IPS DF 6.9 (cell line): Measurements from ENCODE around the gene TSPAN9.

Source experiments
- DNase-seq: peaks from one replicate; pipeline ENCODE4 v3.0.0-alpha.2; 2013; ENCODE audit warnings: low read depth, low spot score
- H3K27ac ChIP-seq: one replicate; pipeline ENCODE4 v1.5.1; 2013; ENCODE audit warnings: low read length, control low read depth
- H3K27me3 ChIP-seq: 2 replicates; pipeline ENCODE4 v1.6.1; 2013; ENCODE audit warnings: mild to moderate bottlenecking, low read length; ENCODE audit not compliant: control insufficient read depth, insufficient read depth
- H3K36me3 ChIP-seq: 2 replicates; pipeline ENCODE4 v1.6.1; 2013; ENCODE audit warnings: low read length; ENCODE audit not compliant: control insufficient read depth, insufficient read depth
- H3K4me1 ChIP-seq: 2 replicates; pipeline ENCODE4 v1.6.1; 2013; ENCODE audit warnings: low read length; ENCODE audit not compliant: control insufficient read depth, insufficient read depth
- H3K4me3 ChIP-seq: 2 replicates; pipeline ENCODE4 v1.5.1; 2013; ENCODE audit warnings: mild to moderate bottlenecking, low read length
- H3K9me3 ChIP-seq: 2 replicates; pipeline ENCODE4 v1.6.1; 2013; ENCODE audit warnings: low read length, inconsistent platforms; ENCODE audit not compliant: control insufficient read depth, insufficient read depth
- WGBS: extraction: QIAGEN DNeasy Blood & Tissue Kit; methylation state at CpG from one replicate; pipeline ENCODE4 v1.1.7; 2013; ENCODE audit warnings: mixed read lengths, missing lambda C conversion rate; ENCODE audit not compliant: insufficient read length, insufficient coverage; 5-methylcytosine and 5-hydroxymethylcytosine counted together

The TSPAN9 gene

DNA sequence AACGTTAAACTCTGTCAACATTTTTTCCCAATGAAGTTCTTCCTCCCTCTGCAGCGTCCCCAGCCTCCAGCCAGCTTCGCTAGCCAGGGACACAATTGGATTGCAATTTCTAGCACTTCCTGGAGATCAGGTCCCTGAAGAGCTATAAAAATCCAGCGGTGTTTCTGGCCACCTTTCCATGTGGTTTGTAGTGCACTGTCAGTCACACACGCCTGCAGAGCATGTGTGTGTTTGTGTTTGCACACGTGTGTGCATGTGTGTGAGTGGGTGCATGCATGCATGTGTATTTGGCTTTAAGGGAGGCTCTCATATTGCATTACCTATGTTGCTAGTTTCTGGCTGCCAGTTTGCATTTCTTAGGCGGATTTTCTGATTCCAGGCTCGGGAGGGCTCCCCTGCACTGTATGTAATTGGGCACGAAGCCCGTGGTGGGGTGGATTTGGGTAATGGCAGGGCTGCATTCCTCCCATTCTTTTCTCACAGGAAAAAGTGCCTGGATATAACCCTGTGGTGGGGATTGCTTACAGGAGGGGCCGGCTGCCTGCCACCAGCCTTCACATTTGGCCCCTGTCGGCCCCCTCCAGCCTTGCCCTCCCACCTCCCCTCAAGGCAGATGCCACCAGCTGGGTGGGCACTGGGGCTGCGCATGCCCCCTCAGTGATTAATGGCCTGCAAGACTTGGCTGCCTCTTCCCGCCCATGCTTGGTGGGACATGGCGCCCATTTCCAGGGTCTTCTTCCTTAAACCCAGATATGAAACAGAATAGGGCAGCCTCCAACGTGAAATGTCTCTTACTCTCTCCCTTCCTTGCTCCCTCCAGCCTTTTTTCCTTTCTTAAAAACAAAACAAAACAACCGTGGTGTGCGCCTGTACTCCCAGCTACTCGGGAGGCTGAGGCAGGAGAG, 74.0 kb downstream of the TSPAN9 start:
- Histone ChIP-seq H3K36me3 (no peaks in the 10 kb centered on the region), H3K27ac (no peak overlapping the region), H3K4me1 (peaks cover 15% of the 10 kb centered on the region), H3K27me3 (no peaks in the 10 kb centered on the region), H3K9me3 (no peaks in the 10 kb centered on the region), H3K4me3 (no peak overlapping the region)
- WGBS, result no CpG with 5 or more reads among the region's 19 CpGs
- no peak for DNase-seq

DNA sequence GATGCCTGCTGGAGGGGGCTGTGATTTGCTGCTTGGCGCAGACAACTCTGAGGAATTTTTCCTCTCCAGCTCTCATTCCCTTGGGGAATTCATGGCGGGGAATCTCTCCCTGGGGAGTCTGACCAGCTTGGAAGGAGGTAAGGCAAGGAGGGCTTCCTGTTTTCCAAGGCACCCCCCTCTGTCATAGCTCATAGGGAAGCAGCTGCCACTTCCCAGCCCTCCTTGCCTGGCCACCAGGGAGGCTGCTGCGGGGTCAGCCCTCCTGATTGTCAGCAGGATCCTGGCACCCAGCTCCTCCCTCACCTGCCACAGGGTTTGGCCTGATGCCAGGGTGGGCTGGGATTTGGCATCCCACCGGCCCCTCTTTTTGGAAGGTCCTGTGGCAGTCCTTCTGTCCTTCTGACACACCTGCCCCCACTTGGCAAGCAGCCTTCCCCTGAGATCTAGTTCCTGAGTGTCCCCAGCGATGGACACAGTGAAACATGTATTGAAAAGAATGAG, 74.9 kb downstream of the TSPAN9 start:
- no CpG with 5 or more reads among the region's 5 CpGs for WGBS
- peaks cover 17% of the 10 kb centered on the region for H3K4me1 ChIP-seq
- no peaks in the 10 kb centered on the region for H3K9me3 ChIP-seq
- H3K4me3 ChIP-seq, result no peak overlapping the region
- H3K27ac ChIP-seq, result no peak overlapping the region
- no peak for DNase-seq
- no peaks in the 10 kb centered on the region for H3K27me3 ChIP-seq
- no peaks in the 10 kb centered on the region for H3K36me3 ChIP-seq

DNA sequence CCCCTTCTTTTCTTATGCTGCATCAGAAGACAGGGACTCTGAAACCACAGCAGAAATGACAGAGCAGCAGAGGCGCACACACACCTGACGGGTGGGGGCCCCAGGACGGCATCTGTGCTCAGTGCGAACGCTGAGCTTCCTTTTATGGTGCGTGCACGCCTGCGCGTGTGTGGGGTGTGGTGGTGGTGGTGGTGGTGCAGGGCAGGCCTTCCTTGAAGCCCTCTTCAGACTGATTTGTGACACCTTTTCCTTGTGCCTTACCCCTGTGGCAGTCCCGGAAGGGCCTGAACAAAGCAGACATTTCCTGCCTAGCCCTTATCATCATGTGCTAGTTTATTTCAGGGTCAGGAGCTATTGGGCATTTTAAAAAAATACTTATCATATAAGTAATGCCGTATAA, 75.7 kb downstream of the TSPAN9 start:
- WGBS, result no CpG with 5 or more reads among the region's 11 CpGs
- no peaks in the 10 kb centered on the region for H3K36me3 ChIP-seq
- DNase-seq, result no peak
- H3K4me1 ChIP-seq, result peaks cover 17% of the 10 kb centered on the region
- H3K4me3 ChIP-seq, result no peak overlapping the region
- H3K27me3 ChIP-seq, result no peaks in the 10 kb centered on the region
- H3K9me3 ChIP-seq, result no peaks in the 10 kb centered on the region
- H3K27ac ChIP-seq, result no peak overlapping the region

- no CpG with 5 or more reads among the region's 5 CpGs for WGBS
These were observed 76.8 kb downstream of the TSPAN9 start for GRCh38 chr12:3154006-3154405.

DNA sequence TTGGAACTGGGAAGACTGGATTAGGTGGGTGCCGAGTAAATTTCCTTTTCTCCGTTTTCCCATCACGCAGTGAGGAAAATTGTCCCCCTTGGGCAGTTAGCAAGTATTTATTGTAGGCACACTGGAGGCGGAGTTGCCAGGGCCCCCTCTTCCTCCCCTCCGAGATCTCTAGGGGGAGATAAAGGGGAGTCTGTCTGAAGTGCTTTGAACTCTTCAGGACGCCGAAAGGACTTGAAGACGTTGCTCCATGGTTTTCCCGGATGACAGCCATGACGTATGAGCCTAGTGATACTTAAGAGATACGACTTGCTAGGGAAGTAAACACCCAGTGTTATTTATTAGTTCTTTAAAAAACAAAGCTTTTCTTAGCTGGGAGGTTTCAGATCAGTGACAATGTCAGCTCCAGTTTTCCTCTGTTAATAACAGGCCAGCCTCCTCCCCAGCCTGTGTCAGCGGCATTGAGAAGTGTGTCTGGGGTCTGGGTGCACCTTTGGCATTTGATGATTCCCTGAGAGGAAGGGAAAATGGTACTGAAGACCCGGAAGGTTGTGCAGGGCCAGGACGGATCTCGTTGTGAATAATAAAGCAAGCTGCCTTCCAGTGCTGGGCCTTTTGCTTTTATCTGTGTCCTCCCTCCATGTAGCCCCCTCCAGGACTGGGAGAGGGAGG, 78.7 kb downstream of the TSPAN9 start:
- H3K4me1 ChIP-seq, result peaks cover 10% of the 10 kb centered on the region
- H3K4me3 ChIP-seq, result no peak overlapping the region
- no peak overlapping the region for H3K27ac ChIP-seq
- H3K9me3 ChIP-seq, result no peaks in the 10 kb centered on the region
- H3K27me3 ChIP-seq, result no peaks in the 10 kb centered on the region
- no peak for DNase-seq
- WGBS, result no CpG with 5 or more reads among the region's 15 CpGs
- no peaks in the 10 kb centered on the region for H3K36me3 ChIP-seq

More at GRCh38 chr12:3154006-3154405, 76.8 kb downstream of the TSPAN9 start:
- no peak overlapping the region for H3K4me3 ChIP-seq
- H3K27me3 ChIP-seq, result no peaks in the 10 kb centered on the region
- peaks cover 13% of the 10 kb centered on the region for H3K4me1 ChIP-seq
- H3K36me3 ChIP-seq, result no peaks in the 10 kb centered on the region
- DNase-seq, result no peak
- H3K27ac ChIP-seq, result no peak overlapping the region
- no peaks in the 10 kb centered on the region for H3K9me3 ChIP-seq

GRCh38 chr12:3157581-3158323, 80.6 kb downstream of the TSPAN9 start:
- H3K27ac ChIP-seq, result no peak overlapping the region
- no peak overlapping the region for H3K4me3 ChIP-seq
- no CpG with 5 or more reads among the region's 17 CpGs for WGBS
- H3K4me1 ChIP-seq, result peaks cover 4% of the 10 kb centered on the region; the same call in 1 of the 2 replicates
- no peaks in the 10 kb centered on the region for H3K36me3 ChIP-seq
- H3K27me3 ChIP-seq, result no peaks in the 10 kb centered on the region
- no peak for DNase-seq
- H3K9me3 ChIP-seq, result no peaks in the 10 kb centered on the region

- Histone ChIP-seq H3K4me3 (no peak overlapping the region), H3K9me3 (no peaks in the 10 kb centered on the region), H3K36me3 (no peaks in the 10 kb centered on the region), H3K27me3 (no peaks in the 10 kb centered on the region), H3K27ac (no peak overlapping the region), H3K4me1 (peaks cover 4% of the 10 kb centered on the region; the same call in 1 of the 2 replicates)
- no CpG with 5 or more reads among the region's 11 CpGs for WGBS
- no peak for DNase-seq
These were observed 81.8 kb downstream of the TSPAN9 start for GRCh38 chr12:3158851-3159465.

GRCh38 chr12:3160081-3160480, 82.9 kb downstream of the TSPAN9 start:
- Histone ChIP-seq H3K27ac (no peak overlapping the region), H3K9me3 (no peaks in the 10 kb centered on the region), H3K4me3 (no peak overlapping the region), H3K4me1 (peaks cover 4% of the 10 kb centered on the region; the same call in 1 of the 2 replicates), H3K27me3 (no peaks in the 10 kb centered on the region), H3K36me3 (no peaks in the 10 kb centered on the region)
- no peak for DNase-seq
- WGBS, result no CpG with 5 or more reads among the region's 3 CpGs

DNA sequence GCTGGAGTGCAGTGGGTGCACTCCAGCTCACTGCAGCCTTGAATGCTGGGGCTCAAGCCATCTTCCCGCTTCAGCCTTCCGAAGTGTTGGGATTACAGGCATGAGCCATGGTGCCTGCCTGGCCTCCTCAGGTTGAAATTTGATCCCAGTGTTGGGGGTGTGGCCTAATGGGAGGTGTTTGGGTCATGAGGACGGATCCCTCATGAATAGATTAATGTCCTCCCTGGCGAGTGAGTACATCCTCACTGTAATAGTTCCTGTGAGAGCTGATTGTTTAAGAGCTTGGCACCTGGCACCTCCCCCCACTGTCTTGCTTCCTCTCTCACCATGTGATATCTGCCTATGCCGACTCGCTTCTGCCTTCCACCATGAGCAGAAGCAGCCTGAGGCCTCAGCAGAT, 84.7 kb downstream of the TSPAN9 start:
- Histone ChIP-seq H3K4me3 (no peak overlapping the region), H3K27ac (no peak overlapping the region), H3K36me3 (no peaks in the 10 kb centered on the region), H3K27me3 (no peaks in the 10 kb centered on the region), H3K9me3 (no peaks in the 10 kb centered on the region), H3K4me1 (no peaks in the 10 kb centered on the region; the same call in 1 of the 2 replicates)
- WGBS, result no CpG with 5 or more reads among the region's 6 CpGs
- no peak for DNase-seq
